NAMALWA (cell line): ENCODE measurements around the gene STK10.
A peak's percentile ranks its signal among the peaks of the same experiment; 100 is the strongest.

Source experiments
- DNase-seq: peaks from one replicate; pipeline ENCODE4 v3.0.0-alpha.2; 2015; ENCODE audit warnings: low spot score

STK10 gene

DNA sequence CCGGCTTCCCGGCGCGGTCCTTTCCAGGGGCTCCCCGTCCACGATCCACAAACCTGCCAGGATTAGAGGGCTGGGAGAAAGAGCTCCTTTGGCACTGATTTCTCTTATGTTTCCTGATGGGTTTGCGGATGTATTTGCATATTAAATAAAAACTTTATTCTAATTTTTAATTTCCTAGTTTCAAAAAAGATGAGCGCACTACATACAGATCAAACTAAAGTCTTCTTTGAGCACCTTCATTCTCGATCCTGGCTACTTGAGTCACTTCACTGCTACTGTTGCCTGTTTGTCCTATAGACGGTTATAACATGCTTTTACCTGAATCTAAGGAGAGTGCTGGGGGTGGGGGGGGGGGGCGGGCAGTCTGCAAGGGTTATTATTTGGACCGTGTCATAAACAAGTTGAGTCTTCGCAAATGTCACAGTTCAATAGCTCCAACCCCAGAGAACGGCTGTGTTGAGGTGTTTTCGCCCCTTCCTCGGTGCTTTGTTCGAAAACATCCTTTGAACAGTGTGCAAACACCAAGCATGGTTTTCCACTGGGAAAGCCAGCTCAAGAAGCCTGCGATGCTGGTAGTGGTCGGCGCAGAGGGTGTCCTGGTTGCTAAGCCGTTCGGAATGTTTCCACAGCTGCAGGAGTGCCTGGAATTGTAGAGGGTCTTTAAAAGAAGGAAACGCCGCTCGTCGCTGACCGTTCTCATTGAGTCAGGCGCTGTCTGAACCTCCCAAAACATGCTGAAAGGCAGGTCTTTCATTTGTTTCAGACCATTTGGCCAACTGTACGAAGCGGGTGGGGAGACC lies 1.1 kb upstream of the STK10 start:
- DNase-seq = no peak

GRCh38 chr5:172187118-172188032 lies 649 bp downstream of the STK10 start:
- peak; percentile 68 for DNase-seq

DNA sequence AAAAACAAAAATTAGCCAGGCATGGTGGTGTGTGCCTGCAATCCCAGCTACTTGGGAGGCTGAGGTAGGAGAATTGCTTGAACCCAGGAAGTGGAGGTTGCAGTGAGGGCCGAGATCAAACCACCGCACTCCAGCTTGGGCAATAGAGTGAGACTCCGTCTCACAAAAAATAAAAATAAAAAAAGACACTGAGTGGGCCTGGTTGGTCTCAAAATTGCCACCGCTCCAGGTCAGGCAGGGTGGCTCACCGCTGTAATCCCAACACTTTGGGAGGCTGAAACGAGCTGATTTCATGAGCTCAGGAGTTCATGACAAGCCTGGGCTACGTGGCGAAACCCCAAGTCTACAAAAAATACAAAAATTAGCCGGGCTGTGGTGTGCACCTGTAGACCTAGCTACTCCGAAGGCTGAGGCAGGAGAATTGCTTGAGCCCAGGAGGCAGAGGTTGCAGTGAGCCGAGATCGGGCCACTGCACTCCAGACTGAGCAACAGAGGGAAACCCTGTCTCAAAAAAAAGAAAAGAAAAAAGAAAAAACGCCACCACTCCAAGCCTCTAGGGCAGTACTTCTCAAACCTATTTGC lies 1.8 kb downstream of the STK10 start:
- no peak for DNase-seq

DNA sequence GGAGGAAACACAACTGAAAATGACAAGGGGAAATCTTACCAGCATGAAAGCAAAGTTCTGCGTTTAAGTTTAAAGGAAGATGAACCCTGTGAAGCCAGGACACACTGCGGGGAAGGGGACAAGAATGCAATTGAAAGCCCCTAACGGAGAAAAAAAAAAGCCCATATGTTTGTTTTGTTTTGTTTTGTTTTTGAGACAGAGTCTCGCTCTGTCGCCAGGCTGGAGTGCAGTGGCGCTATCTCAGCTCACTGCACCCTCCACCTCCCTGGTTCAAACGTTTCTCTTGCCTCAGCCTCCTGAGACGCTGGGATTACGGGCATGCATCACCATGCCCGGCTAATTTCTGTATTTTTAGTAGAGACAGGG lies 2.9 kb downstream of the STK10 start:
- no peak for DNase-seq

GRCh38 chr5:172183881-172184280 lies 4.1 kb downstream of the STK10 start:
- no peak for DNase-seq

DNA sequence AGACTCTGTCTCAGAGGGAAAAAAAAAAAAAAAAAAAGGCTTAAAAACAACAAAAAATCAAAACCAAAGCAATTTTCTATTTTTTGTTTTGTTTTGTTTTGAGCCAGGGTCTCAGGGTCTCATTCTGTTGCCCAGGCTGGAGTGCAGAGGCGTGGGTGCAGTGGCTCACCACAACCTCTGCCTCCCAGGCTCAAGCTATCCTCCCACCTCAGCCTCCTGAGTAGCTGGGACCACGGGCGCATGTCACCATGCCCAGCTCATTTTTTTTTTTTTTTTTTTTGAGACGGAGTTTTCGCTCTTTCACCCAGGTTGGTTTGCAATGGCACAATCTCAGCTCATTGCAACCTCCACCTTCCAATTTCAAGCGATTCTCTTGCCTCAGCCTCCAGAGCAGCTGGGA lies 5.7 kb downstream of the STK10 start:
- no peak for DNase-seq

DNA sequence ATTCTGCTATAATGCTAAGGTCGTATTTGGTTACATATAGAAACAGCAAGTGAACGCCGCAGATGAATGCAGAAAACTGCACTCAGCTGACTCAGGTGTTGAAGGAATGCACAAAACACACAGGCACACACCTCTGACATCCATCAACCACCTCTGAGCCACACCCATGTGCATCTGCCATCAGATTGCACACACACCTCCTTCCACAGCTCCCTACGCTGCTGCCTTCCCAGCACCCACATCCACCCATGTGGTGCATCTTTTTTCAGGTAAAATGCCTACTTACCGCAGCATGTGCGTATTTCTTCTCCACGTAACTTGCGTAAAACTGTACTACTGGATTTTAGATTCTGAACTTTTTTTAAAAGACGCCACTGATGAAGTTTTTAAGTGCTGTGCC lies 7.1 kb downstream of the STK10 start:
- DNase-seq = no peak

GRCh38 chr5:172178991-172179989 lies 8.7 kb downstream of the STK10 start:
- DNase-seq = no peak

GRCh38 chr5:172178301-172178987 lies 9.6 kb downstream of the STK10 start:
- DNase-seq = no peak

GRCh38 chr5:172177176-172177575 lies 10.8 kb downstream of the STK10 start:
- no peak for DNase-seq

DNA sequence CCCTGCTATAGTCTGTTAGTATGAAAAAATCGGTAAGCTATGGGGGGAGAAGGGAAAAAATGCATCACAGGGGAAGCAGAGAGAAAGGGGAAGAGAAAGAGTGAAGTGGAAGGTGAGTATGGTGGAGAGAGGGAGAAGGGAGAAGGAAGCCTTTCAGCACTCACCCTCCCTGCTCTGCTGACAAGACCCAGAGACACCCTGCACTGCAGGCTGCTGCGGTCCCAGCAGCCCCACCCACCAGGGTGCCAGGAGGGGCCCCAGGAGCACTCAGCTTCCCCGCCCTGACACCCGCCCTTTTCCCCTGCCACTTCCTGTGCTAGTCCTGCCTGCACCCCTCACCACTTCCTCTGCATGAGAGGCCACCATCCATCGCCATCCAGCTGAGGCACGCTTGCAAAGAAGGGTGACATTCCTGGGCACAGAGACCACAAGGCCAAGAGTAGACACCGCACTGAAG lies 12.7 kb downstream of the STK10 start:
- DNase-seq = peak; percentile 58

- DNase-seq = no peak
Measured at GRCh38 chr5:172173564-172174153, 14.4 kb downstream of the STK10 start.

DNA sequence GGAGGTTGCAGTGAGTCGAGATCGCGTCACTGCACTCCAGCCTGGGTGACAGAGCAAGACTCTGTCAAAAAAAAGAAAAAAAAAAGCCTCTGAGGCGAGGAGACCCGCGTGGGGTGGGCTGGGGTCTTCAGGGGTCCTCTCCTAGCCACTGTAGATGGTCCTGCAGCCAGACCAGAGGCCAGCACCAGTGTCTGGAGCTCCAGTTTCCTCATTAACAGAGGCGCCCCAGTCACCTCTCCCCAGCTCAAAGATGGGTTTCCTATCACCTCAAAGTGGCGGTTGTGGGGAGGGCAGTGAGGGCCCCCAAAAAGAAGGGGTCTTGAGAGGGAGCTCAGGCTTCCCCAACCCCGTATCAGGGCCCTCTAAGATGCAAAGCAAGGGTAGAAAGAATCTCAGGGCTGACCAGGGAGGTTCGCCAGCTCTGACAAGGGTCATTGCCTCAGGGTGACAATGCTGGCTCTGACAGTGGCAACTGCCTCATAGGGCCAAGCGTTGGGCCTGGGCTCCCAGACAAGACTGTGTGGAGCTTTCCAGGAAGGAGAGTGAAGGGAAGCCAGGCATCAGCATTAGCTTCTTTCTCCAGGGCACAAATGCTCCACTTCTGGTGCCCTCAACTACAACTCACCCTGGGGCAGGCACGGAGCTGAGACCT lies 15.0 kb downstream of the STK10 start:
- no peak for DNase-seq

DNA sequence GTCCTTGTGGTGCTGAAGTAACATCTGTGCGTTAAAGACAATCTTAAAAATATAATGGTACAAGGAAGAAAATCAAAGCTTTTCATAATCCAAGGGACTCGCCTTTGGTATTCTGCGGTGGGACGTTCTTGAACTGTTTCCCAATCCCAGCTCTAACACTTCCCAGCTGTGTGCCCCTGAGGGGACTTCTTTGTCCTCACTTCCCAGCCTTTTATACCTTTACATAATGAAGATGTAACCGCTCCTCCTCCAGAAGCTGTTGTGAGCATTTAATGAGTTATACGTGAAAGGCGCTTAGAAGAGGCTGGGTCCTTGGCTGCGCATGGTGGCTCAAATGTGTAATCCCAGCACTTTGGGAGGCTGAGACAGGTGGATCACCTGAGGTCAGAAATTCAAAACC lies 16.9 kb downstream of the STK10 start:
- no peak for DNase-seq

DNA sequence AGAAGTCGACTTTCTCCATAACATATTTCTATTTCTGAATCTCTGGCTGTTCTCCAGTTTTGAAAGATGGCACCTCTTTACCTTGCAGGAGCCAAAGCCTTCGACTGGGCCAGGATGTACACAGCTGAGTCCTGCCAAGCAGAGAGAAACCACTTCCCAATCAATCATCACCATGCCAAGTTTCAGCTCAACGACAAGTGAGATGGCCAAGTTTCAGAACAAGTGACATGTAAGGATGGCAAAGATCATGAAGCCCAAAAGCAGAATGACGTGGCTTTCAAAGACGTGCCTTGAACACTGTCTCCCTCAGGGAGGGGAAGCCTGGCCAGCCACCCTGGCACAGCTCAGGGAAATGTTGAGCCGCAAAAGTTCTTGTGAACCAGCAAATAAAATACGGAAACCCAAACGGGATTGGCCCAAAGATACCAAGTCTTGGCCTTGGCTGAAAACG lies 17.7 kb downstream of the STK10 start:
- no peak for DNase-seq

DNA sequence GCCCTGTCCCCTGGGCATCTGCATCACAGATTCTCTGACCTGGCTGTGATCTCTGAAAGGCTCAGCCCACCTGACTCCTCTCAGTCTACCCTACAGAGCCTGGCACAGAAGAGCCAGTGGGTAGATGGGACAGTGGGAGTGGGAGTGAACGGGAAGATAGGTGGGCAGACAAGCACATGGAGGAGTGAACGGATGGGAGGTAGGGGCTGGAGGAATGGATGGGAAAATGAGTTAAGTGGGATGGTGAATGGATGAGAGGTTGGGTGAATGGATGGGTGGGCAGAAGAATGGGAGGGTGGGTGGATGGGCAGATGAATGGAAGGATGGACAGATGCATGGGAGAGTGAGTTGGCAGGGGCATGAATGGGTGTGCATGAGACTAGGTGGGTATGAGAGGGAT lies 18.8 kb downstream of the STK10 start:
- DNase-seq = no peak

DNA sequence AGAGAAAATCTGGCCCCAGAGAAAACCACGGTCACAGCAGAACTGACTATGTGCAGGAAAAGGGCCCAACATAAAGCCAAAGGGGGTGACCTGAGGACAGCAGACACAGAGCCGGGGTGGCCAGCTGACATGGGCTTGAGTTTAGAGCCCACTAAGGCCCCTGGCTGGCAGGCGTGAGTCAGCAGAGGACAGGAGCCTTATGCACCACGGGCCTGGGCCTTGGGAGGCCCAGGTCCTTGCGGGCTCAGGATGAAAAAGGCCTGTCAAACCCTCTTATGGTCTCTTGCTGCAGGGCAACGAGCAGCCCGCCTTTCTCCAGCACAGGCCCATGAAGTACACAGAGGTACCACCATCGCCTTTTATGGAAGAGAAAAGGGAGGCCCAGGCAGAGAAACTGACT lies 19.7 kb downstream of the STK10 start:
- no peak for DNase-seq

- DNase-seq = no peak
Measured at GRCh38 chr5:172167895-172168294, 20.1 kb downstream of the STK10 start.

DNA sequence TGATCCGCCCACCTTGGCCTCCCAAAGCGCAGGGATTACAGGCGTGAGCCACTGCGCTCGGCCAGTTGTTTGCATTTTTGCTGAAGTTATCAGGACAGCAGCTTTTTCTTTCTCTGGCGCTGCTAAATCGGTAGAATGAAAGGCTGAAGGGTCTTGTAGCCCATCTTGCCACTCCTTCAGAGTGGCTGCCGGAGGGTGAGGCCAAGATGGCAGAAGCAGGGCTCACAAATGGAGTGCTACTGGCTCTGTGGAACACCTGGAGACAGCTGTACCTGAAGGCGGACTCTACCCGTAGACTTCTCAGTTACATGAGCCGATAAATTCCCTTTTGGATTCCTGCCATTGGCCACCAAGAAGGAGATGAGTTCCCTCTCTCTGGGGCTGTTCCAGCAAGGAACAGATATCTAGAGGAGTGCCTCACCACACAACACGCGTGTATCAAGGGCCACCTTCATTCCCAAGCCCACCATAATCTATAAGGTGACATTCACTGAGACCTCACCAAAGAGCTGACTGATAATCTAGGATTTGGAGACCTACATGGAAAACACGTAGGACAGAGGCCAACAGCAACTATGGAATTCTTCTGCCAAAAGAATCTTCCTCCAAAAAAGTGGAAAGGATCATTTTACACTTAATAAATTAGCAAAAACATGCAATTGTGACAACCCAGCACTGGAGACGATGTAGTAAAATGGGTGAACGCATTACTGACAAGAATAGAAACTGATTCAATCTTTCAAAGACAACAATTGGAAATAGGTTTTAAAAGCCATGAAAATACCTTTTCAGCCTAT lies 21.8 kb downstream of the STK10 start:
- no peak for DNase-seq
